ENCODE results near the gene PLK5. TPM values are rescaled to one million over a fixed set of nuclear protein-coding genes. Genes with fewer than 3 reads are reported as not detected.
"Not testable (repeated sequence)": the region's sequence is repeated elsewhere in the genome, so short reads cannot be mapped to it uniquely, and the experiment has no call there.

The PLK5 gene
- total and polyA plus RNA-seq, 2 donors (not counting 1 experiment from before 2014, with no cell fraction given), result not detected

DNA sequence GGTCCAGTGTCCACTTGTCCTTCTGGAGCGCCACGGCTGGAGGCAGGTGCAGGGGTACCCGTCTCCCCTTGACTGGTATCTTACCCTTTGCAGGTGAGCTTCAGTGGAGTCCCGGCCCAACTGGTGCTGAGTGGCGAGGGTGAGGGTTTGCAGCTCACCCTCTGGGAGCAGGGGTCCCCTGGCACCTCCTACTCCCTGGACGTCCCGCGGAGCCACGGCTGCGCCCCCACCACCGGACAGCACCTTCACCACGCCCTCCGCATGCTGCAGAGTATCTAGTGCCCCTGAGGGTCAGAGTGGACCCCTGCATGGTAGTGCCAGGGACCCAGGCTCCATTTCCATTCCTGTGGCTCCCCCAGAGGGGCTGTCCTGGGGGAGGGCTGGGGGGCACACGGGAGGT is 11.1 kb downstream of the PLK5 start:
- Histone ChIP-seq H3K4me1 (ENCODE audit: control insufficient read depth, extremely low read depth, insufficient read depth, low read length) (no peaks in the 10 kb centered on the region), H3K27me3 (ENCODE audit: control insufficient read depth, insufficient read depth, low read length) (no peaks in the 10 kb centered on the region), H3K79me2 (ENCODE audit: control insufficient read depth, insufficient read depth, low read length) (no peaks in the 10 kb centered on the region), H4K20me1 (ENCODE audit: control insufficient read depth, extremely low read depth, insufficient read depth, low read length) (no peaks in the 10 kb centered on the region), H3K9ac (ENCODE audit: insufficient read depth, low read length) (no peak overlapping the region), H2AFZ (ENCODE audit: low read length) (no peak overlapping the region), H3K4me3 (replicated peaks in 1 of 4; ENCODE audit: control extremely low read depth in 1 of 4, insufficient read depth in 1 of 4, low read depth in 3 of 4, low read length in 4 of 4) (no peak overlapping the region), H3K4me2 (ENCODE audit: extremely low read depth, insufficient read depth, low read length) (no peak overlapping the region), H3K9me3 (ENCODE audit: control insufficient read depth, insufficient read depth, low read depth, low read length) (no peaks in the 10 kb centered on the region), H3K27ac (ENCODE audit: insufficient read depth, low read length) (no peak overlapping the region), H3K36me3 (ENCODE audit: control insufficient read depth, insufficient read depth, low read length) (no peaks in the 10 kb centered on the region)
- no peak for DNase-seq (ENCODE audit: low read depth in 2 of 2)
- TF ChIP-seq, protein P1, sequence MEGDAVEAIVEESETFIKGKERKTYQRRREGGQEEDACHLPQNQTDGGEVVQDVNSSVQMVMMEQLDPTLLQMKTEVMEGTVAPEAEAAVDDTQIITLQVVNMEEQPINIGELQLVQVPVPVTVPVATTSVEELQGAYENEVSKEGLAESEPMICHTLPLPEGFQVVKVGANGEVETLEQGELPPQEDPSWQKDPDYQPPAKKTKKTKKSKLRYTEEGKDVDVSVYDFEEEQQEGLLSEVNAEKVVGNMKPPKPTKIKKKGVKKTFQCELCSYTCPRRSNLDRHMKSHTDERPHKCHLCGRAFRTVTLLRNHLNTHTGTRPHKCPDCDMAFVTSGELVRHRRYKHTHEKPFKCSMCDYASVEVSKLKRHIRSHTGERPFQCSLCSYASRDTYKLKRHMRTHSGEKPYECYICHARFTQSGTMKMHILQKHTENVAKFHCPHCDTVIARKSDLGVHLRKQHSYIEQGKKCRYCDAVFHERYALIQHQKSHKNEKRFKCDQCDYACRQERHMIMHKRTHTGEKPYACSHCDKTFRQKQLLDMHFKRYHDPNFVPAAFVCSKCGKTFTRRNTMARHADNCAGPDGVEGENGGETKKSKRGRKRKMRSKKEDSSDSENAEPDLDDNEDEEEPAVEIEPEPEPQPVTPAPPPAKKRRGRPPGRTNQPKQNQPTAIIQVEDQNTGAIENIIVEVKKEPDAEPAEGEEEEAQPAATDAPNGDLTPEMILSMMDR (conservative IDR thresholded peaks at IDR 0.05 in 1 of 2, IDR thresholded peaks at IDR 0.05 in 1 of 2; ENCODE audit: low read depth in 1 of 2, low read length in 2 of 2), result no peak
- no peak for TF ChIP-seq EZH2 (IDR thresholded peaks at IDR 0.05; ENCODE audit: low read length, missing control alignments)

DNA sequence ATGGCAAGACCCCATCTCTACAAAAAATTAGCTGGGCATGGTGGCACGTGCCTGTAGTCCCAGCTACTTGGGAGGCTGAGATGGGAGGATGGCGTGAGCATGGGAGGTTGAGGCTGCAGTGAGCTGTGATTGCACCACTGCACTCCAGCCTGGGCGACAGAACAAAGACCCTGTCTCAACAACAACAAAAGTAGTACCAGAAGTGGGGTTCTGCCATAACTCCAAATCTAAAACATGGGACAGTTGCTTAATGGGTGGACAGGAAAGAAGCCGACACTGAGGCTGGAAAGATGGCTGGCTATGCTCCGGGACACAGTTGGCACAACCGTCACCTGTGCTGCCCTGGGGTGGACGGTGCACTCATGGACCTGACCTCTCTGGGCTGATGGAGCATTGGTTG is 11.8 kb downstream of the PLK5 start:
- H3K4me2 ChIP-seq (ENCODE audit: extremely low read depth, insufficient read depth, low read length); H3K9me3 ChIP-seq (ENCODE audit: control insufficient read depth, insufficient read depth, low read depth, low read length): not testable (repeated sequence)

GRCh38 chr19:1538978-1539377 is 15.1 kb downstream of the PLK5 start:
- Histone ChIP-seq H3K4me2 (ENCODE audit: extremely low read depth, insufficient read depth, low read length) (no peak overlapping the region), H3K9ac (ENCODE audit: insufficient read depth, low read length) (no peak overlapping the region), H3K4me1 (ENCODE audit: control insufficient read depth, extremely low read depth, insufficient read depth, low read length) (no peaks in the 10 kb centered on the region), H3K79me2 (ENCODE audit: control insufficient read depth, insufficient read depth, low read length) (no peaks in the 10 kb centered on the region), H3K9me3 (ENCODE audit: control insufficient read depth, insufficient read depth, low read depth, low read length) (no peaks in the 10 kb centered on the region), H2AFZ (ENCODE audit: low read length) (no peak overlapping the region), H3K27ac (ENCODE audit: insufficient read depth, low read length) (no peak overlapping the region), H4K20me1 (ENCODE audit: control insufficient read depth, extremely low read depth, insufficient read depth, low read length) (no peaks in the 10 kb centered on the region), H3K36me3 (ENCODE audit: control insufficient read depth, insufficient read depth, low read length) (no peaks in the 10 kb centered on the region), H3K27me3 (ENCODE audit: control insufficient read depth, insufficient read depth, low read length) (no peaks in the 10 kb centered on the region), H3K4me3 (replicated peaks in 1 of 4; ENCODE audit: control extremely low read depth in 1 of 4, insufficient read depth in 1 of 4, low read depth in 3 of 4, low read length in 4 of 4) (no peak overlapping the region)
- TF ChIP-seq, protein P1 (conservative IDR thresholded peaks at IDR 0.05 in 1 of 2, IDR thresholded peaks at IDR 0.05 in 1 of 2; ENCODE audit: low read depth in 1 of 2, low read length in 2 of 2), result no peak
- no peak for TF ChIP-seq EZH2 (IDR thresholded peaks at IDR 0.05; ENCODE audit: low read length, missing control alignments)
- DNase-seq (ENCODE audit: low read depth in 2 of 2), result no peak

More for the DNA sequence above, 11.8 kb downstream of the PLK5 start:
- H3K79me2 ChIP-seq (ENCODE audit: control insufficient read depth, insufficient read depth, low read length); H3K9ac ChIP-seq (ENCODE audit: insufficient read depth, low read length); DNase-seq (ENCODE audit: low read depth in 2 of 2); H2AFZ ChIP-seq (ENCODE audit: low read length); H3K27ac ChIP-seq (ENCODE audit: insufficient read depth, low read length); H4K20me1 ChIP-seq (ENCODE audit: control insufficient read depth, extremely low read depth, insufficient read depth, low read length); H3K36me3 ChIP-seq (ENCODE audit: control insufficient read depth, insufficient read depth, low read length); H3K4me3 ChIP-seq (replicated peaks in 1 of 4; ENCODE audit: control extremely low read depth in 1 of 4, insufficient read depth in 1 of 4, low read depth in 3 of 4, low read length in 4 of 4); H3K27me3 ChIP-seq (ENCODE audit: control insufficient read depth, insufficient read depth, low read length); H3K4me1 ChIP-seq (ENCODE audit: control insufficient read depth, extremely low read depth, insufficient read depth, low read length): not testable (repeated sequence)

DNA sequence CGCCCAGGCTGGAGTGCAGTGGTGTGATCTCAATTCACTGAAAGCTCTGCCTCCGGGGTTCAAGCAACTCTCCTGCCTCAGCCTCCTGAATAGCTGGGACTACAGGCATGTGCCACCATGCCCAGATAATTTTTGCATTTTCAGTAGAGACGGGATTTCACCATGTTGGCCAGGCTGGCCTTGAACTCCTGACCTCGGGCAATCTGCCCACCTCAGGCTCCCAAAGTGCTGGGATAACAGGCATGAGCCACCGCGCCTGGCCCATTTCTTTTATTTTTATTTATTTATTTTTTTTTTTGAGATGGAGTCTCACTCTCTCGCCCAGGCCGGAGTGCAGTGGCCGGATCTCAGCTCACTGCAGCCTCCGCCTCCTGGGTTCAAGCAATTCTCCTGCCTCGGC is 15.9 kb downstream of the PLK5 start:
- H3K27me3 ChIP-seq (ENCODE audit: control insufficient read depth, insufficient read depth, low read length); H3K27ac ChIP-seq (ENCODE audit: insufficient read depth, low read length); H3K9ac ChIP-seq (ENCODE audit: insufficient read depth, low read length); H3K79me2 ChIP-seq (ENCODE audit: control insufficient read depth, insufficient read depth, low read length); H3K9me3 ChIP-seq (ENCODE audit: control insufficient read depth, insufficient read depth, low read depth, low read length); H3K4me3 ChIP-seq (replicated peaks in 1 of 4; ENCODE audit: control extremely low read depth in 1 of 4, insufficient read depth in 1 of 4, low read depth in 3 of 4, low read length in 4 of 4); H3K36me3 ChIP-seq (ENCODE audit: control insufficient read depth, insufficient read depth, low read length); DNase-seq (ENCODE audit: low read depth in 2 of 2); H2AFZ ChIP-seq (ENCODE audit: low read length); H3K4me2 ChIP-seq (ENCODE audit: extremely low read depth, insufficient read depth, low read length); H4K20me1 ChIP-seq (ENCODE audit: control insufficient read depth, extremely low read depth, insufficient read depth, low read length); H3K4me1 ChIP-seq (ENCODE audit: control insufficient read depth, extremely low read depth, insufficient read depth, low read length): not testable (repeated sequence)
